ENCODE measurements around the gene ACCS.

GRCh38 chr11:44078794-44079193, 12.7 kb downstream of the ACCS start:
- no peak for TF ChIP-seq GATA2 (IDR thresholded peaks at IDR 0.05; ENCODE audit: low read depth, low read length)
- TF ChIP-seq GATA3 (IDR thresholded peaks at IDR 0.05; ENCODE audit: low read depth, low read length) = no peak

Data from SH-SY5Y (cell line).